ENCODE measurements around the gene KLHL1. TPM values are rescaled to one million over a fixed set of nuclear protein-coding genes. Genes with fewer than 3 reads are reported as not detected.

The KLHL1 gene
- total and polyA plus RNA-seq, 4 donors = 0.14 TPM; not detected in 3

GRCh38 chr13:69817333-69817869 lies 290.9 kb downstream of the KLHL1 start:
- no peak for TF ChIP-seq CTCF (IDR thresholded peaks at IDR 0.05; ENCODE audit: control extremely low read depth, extremely low read depth)
- DNase-seq = no peak
- Histone ChIP-seq H3K9me3 (ENCODE audit: control insufficient read depth in 4 of 4, insufficient read depth in 3 of 4, low read length in 3 of 4) (no peaks in the 10 kb centered on the region), H3K4me3 (no peak overlapping the region), H3K9ac (ENCODE audit: insufficient read depth in 1 of 2, low read length in 2 of 2) (no peak overlapping the region), H3K36me3 (ENCODE audit: control insufficient read depth in 4 of 4, insufficient read depth in 4 of 4, low read length in 4 of 4) (no peaks in the 10 kb centered on the region), H3K27me3 (ENCODE audit: control insufficient read depth in 3 of 3, insufficient read depth in 3 of 3, low read length in 2 of 3) (no peaks in the 10 kb centered on the region), H3K4me1 (ENCODE audit: control insufficient read depth in 5 of 5, insufficient read depth in 5 of 5, low read length in 5 of 5) (no peaks in the 10 kb centered on the region), H3K27ac (ENCODE audit: low read depth in 1 of 2, low read length in 1 of 2) (no peak overlapping the region)
- ATAC-seq (ENCODE audit: insufficient read depth, low FRiP score) = no peak

- Histone ChIP-seq H3K4me3 (no peak overlapping the region), H3K4me1 (ENCODE audit: control insufficient read depth in 5 of 5, insufficient read depth in 5 of 5, low read length in 5 of 5) (no peaks in the 10 kb centered on the region), H3K9ac (ENCODE audit: insufficient read depth in 1 of 2, low read length in 2 of 2) (no peak overlapping the region), H3K27ac (ENCODE audit: low read depth in 1 of 2, low read length in 1 of 2) (no peak overlapping the region), H3K9me3 (ENCODE audit: control insufficient read depth in 4 of 4, insufficient read depth in 3 of 4, low read length in 3 of 4) (peaks cover 0 to 6% (median 0%) of the 10 kb centered on the region in 4 donors), H3K27me3 (ENCODE audit: control insufficient read depth in 3 of 3, insufficient read depth in 3 of 3, low read length in 2 of 3) (no peaks in the 10 kb centered on the region), H3K36me3 (ENCODE audit: control insufficient read depth in 4 of 4, insufficient read depth in 4 of 4, low read length in 4 of 4) (no peaks in the 10 kb centered on the region)
- ATAC-seq (ENCODE audit: insufficient read depth, low FRiP score) (no peak), DNase-seq (no peak)
- 83 to 91% methylated on average over 3 of the region's 3 CpGs for WGBS, 2 donors
- TF ChIP-seq CTCF (IDR thresholded peaks at IDR 0.05; ENCODE audit: control extremely low read depth, extremely low read depth) = no peak
Measured at GRCh38 chr13:69809152-69809551, 299.1 kb downstream of the KLHL1 start.

- H3K4me1 ChIP-seq (ENCODE audit: control insufficient read depth in 5 of 5, insufficient read depth in 5 of 5, low read length in 5 of 5) = no peaks in the 10 kb centered on the region
- no peak for TF ChIP-seq CTCF (IDR thresholded peaks at IDR 0.05; ENCODE audit: control extremely low read depth, extremely low read depth)
- H3K27ac ChIP-seq (ENCODE audit: low read depth in 1 of 2, low read length in 1 of 2) = no peak overlapping the region
- no peaks in the 10 kb centered on the region for H3K9me3 ChIP-seq (ENCODE audit: control insufficient read depth in 4 of 4, insufficient read depth in 3 of 4, low read length in 3 of 4)
- no peak overlapping the region for H3K9ac ChIP-seq (ENCODE audit: insufficient read depth in 1 of 2, low read length in 2 of 2)
- no peak overlapping the region for H3K4me3 ChIP-seq
- no peaks in the 10 kb centered on the region for H3K27me3 ChIP-seq (ENCODE audit: control insufficient read depth in 3 of 3, insufficient read depth in 3 of 3, low read length in 2 of 3)
- no peak for ATAC-seq (ENCODE audit: insufficient read depth, low FRiP score)
- no peak for DNase-seq
- no peaks in the 10 kb centered on the region for H3K36me3 ChIP-seq (ENCODE audit: control insufficient read depth in 4 of 4, insufficient read depth in 4 of 4, low read length in 4 of 4)
- WGBS, 2 donors = 97% methylated on average over 2 of the region's 2 CpGs
Measured at GRCh38 chr13:69796256-69796655, 312.0 kb downstream of the KLHL1 start.
